NCI-H2081 (cell line): Measurements from ENCODE around the gene FDXR.
"Not testable (repeated sequence)": the region's sequence is repeated elsewhere in the genome, so short reads cannot be mapped to it uniquely, and the experiment has no call there.

Experiments used
- DNase-seq, 2 experiments: peaks; one replicate each; lab custom pipeline; 2025; lab: John Stamatoyannopoulos, UW

FDXR gene

GRCh38 chr17:74871356-74872076 is 1.3 kb downstream of the FDXR start:
- DNase-seq = no peak

GRCh38 chr17:74870512-74870911 is 2.3 kb downstream of the FDXR start:
- no peak for DNase-seq

- DNase-seq = not testable (repeated sequence)
These were observed 2.8 kb downstream of the FDXR start for GRCh38 chr17:74870028-74870427.

GRCh38 chr17:74868908-74869255 is 3.9 kb downstream of the FDXR start:
- DNase-seq = no peak

GRCh38 chr17:74868251-74868907 is 4.4 kb downstream of the FDXR start:
- no peak for DNase-seq

- DNase-seq = no peak
These were observed 6.5 kb downstream of the FDXR start for GRCh38 chr17:74866198-74866835.

- no peak for DNase-seq
These were observed 7.1 kb downstream of the FDXR start for GRCh38 chr17:74865504-74866197.

- peak; percentile 57 to 70 for DNase-seq
These were observed 7.9 kb downstream of the FDXR start for GRCh38 chr17:74864866-74865395.

GRCh38 chr17:74864297-74864865 is 8.4 kb downstream of the FDXR start:
- no peak for DNase-seq

- DNase-seq = no peak
These were observed 9.1 kb downstream of the FDXR start for GRCh38 chr17:74863420-74864296.

GRCh38 chr17:74862919-74863318 is 9.9 kb downstream of the FDXR start:
- DNase-seq = no peak

- DNase-seq = peak; percentile 42 to 49
These were observed 10.5 kb downstream of the FDXR start for GRCh38 chr17:74862108-74862901.

GRCh38 chr17:74861662-74862107 is 11.1 kb downstream of the FDXR start:
- no peak for DNase-seq

- no peak for DNase-seq
These were observed 11.7 kb downstream of the FDXR start for GRCh38 chr17:74860872-74861661.

- no peak for DNase-seq
These were observed 12.4 kb downstream of the FDXR start for GRCh38 chr17:74860229-74860871.

GRCh38 chr17:74859459-74860228 is 13.2 kb downstream of the FDXR start, which contains the start of gene GRIN2C:
Gene GRIN2C (minus strand): TSS chr17:74859885. CDS start chr17:74855092, 4,793 bp downstream.
- no peak for DNase-seq

GRCh38 chr17:74858672-74859458 is 13.9 kb downstream of the FDXR start:
- DNase-seq = no peak
